Caco-2 (cell line): ENCODE data around the gene C15orf40. TPM values are rescaled to one million over a fixed set of nuclear protein-coding genes. Genes with fewer than 3 reads are reported as not detected.

Experiments
- BruUV-seq: library from RNA; stranded (reverse); fragments of 400-500 nt; replicated peaks from 2 replicates; lab custom pipeline; 2021; lab: Mats Ljungman, UMichigan
- CTCF ChIA-PET: fragments of 300-600 bp; sonication (Branson Sonifier 250); formaldehyde crosslinking; loops from one replicate; lab custom pipeline; 2022; ENCODE audit warnings: antibody characterized with exemption; lab: Charles Lee
- POLR2A ChIA-PET: fragments of 300-600 bp; sonication (Branson Sonifier 250); formaldehyde crosslinking; loops from one replicate; lab custom pipeline; 2022; ENCODE audit warnings: antibody characterized with exemption; lab: Charles Lee
- DNase-seq, 2 experiments: peaks; one replicate each; pipeline versions ENCODE4 v3.0.0 to v3.0.0-alpha.2; 2020 to 2022
- H3K27me3 ChIP-seq: replicated peaks from 2 replicates; pipeline ENCODE4 v1.6.0; 2011; ENCODE audit warnings: low read length; ENCODE audit not compliant: control insufficient read depth, insufficient read depth
- H3K36me3 ChIP-seq: 2 replicates; pipeline ENCODE4 v1.5.1; 2011; ENCODE audit warnings: low read length; ENCODE audit not compliant: control insufficient read depth, insufficient read depth
- H3K4me1 ChIP-seq: fragments of 250-450 bp; sonication (Bioruptor Pico); 2 replicates; pipeline ENCODE4 v1.5.1; 2020; ENCODE audit warnings: mild to moderate bottlenecking
- H3K4me3 ChIP-seq: 2 replicates; pipeline ENCODE4 v1.5.1; 2011; ENCODE audit warnings: low read depth, mild to moderate bottlenecking, control low read depth, low read length
- H3K9me3 ChIP-seq: fragments of 250-450 bp; sonication (Bioruptor Pico); 2 replicates; pipeline ENCODE4 v1.5.1; 2020; ENCODE audit warnings: mild to moderate bottlenecking, moderate library complexity
- H3K27ac Mint-ChIP-seq: one replicate; pipeline ENCODE4 v1.8.0; 2022; ENCODE audit warnings: mixed read lengths; ENCODE audit not compliant: unreplicated experiment
- H3K27me3 Mint-ChIP-seq: one replicate; pipeline ENCODE4 v1.8.0; 2022; ENCODE audit warnings: mixed read lengths; ENCODE audit not compliant: insufficient read depth, unreplicated experiment
- H3K36me3 Mint-ChIP-seq: one replicate; pipeline ENCODE4 v1.8.0; 2022; ENCODE audit warnings: mild to moderate bottlenecking, mixed read lengths; ENCODE audit not compliant: insufficient read depth, unreplicated experiment
- H3K4me1 Mint-ChIP-seq: one replicate; pipeline ENCODE4 v1.8.0; 2022; ENCODE audit warnings: low read depth, mixed read lengths; ENCODE audit not compliant: unreplicated experiment
- H3K4me3 Mint-ChIP-seq: one replicate; pipeline ENCODE4 v1.8.0; 2022; ENCODE audit warnings: mild to moderate bottlenecking, moderate library complexity, mixed read lengths; ENCODE audit not compliant: unreplicated experiment
- H3K9me3 Mint-ChIP-seq: one replicate; pipeline ENCODE4 v1.8.0; 2022; ENCODE audit warnings: mixed read lengths; ENCODE audit not compliant: unreplicated experiment
- intact Hi-C: fragments of 100-400 bp; cut with micrococcal nuclease; formaldehyde crosslinking; loops from one replicate; pipeline ENCODE4 v1.10.0; 2022; ENCODE audit not compliant: unreplicated experiment
- total RNA-seq: library from RNA; stranded (reverse); gene quantifications from 2 replicates; pipeline ENCODE4 v1.2.3, GENCODE V29; 2022
- TF ChIP-seq, protein P1 (sequence below), 2 experiments: fragments of 200-600 bp in 1 of 2; IDR thresholded peaks; 1 replicate in 1 of 2; 2 replicates in 1 of 2; pipeline versions ENCODE4 v1.5.1 to v1.8.0; 2011 to 2022; ENCODE audit warnings: antibody characterized with exemption in 1 of 2, control low read depth in 1 of 2, inconsistent platforms in 1 of 2, low read depth in 1 of 2, low read length in 1 of 2, mild to moderate bottlenecking in 1 of 2, moderate library complexity in 1 of 2; ENCODE audit not compliant: insufficient read depth in 1 of 2, severe bottlenecking in 1 of 2, unreplicated experiment in 1 of 2

Gene C15orf40
- total RNA-seq, 1 experiment from 2014 or later, result 27.2 TPM

DNA sequence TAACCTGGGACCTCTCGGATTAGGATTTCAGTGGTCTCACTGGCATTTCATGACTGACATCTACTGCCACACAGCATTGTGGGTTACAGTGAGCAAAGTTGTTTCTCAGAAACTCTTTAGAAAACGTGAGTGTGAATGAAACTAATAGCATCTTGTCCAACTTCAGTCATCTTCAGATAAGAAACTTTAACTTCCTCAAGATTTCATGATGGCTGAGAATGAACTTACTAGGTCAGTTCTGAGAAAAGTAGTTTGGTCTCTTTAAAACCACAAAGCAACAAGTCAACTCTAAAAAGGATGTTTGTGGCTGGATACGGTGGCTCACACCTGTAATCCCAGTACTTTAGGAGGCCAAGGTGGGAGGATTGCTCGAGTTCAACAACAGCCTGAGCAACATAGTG, 44.8 kb downstream of the C15orf40 start:
- BruUV-seq, result no TSS peak
- ChIA-PET POLR2A (no interaction called here), CTCF (no interaction called here)
- Mint-ChIP-seq H3K27me3 (no peaks in the 10 kb centered on the region), H3K4me1 (peaks cover 12% of the 10 kb centered on the region), H3K36me3 (no peaks in the 10 kb centered on the region), H3K9me3 (no peaks in the 10 kb centered on the region), H3K27ac (no peak overlapping the region), H3K4me3 (no peak overlapping the region)
- no peaks in the 10 kb centered on the region for H3K4me1 ChIP-seq
- TF ChIP-seq, protein P1, sequence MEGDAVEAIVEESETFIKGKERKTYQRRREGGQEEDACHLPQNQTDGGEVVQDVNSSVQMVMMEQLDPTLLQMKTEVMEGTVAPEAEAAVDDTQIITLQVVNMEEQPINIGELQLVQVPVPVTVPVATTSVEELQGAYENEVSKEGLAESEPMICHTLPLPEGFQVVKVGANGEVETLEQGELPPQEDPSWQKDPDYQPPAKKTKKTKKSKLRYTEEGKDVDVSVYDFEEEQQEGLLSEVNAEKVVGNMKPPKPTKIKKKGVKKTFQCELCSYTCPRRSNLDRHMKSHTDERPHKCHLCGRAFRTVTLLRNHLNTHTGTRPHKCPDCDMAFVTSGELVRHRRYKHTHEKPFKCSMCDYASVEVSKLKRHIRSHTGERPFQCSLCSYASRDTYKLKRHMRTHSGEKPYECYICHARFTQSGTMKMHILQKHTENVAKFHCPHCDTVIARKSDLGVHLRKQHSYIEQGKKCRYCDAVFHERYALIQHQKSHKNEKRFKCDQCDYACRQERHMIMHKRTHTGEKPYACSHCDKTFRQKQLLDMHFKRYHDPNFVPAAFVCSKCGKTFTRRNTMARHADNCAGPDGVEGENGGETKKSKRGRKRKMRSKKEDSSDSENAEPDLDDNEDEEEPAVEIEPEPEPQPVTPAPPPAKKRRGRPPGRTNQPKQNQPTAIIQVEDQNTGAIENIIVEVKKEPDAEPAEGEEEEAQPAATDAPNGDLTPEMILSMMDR (IDR thresholded peaks at IDR 0.05; ENCODE audit: insufficient read depth in 1 of 2, low read depth in 1 of 2, low read length in 1 of 2, severe bottlenecking in 1 of 2, unreplicated experiment in 1 of 2), result no peak
- DNase-seq, result no peak
- H3K27me3 ChIP-seq, result no peaks in the 10 kb centered on the region
- intact Hi-C loops, result no loop called here
- H3K4me3 ChIP-seq, result no peak overlapping the region
- H3K9me3 ChIP-seq, result no peaks in the 10 kb centered on the region
- no peaks in the 10 kb centered on the region for H3K36me3 ChIP-seq

DNA sequence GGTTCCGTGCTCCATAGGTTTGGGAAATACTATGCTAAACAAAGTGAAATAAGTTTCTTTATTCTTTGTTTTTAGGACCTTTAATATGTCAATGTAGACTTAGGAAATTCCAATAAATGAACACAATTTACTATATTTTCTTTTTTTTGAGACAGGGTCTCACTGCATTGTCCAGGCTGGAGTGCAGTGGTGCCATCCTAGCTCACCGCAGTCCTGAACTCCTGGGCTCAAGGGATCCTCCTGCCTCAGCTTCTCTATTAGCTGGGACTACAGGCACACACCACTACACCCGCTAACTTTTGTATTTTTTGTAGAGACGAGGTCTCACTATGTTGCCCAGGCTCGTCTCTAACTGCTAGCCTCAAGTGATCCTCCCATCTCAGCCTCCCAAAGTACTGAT, 46.5 kb downstream of the C15orf40 start:
- POLR2A ChIA-PET, result no interaction called here
- intact Hi-C loops, result no loop called here
- CTCF ChIA-PET, result no interaction called here

DNA sequence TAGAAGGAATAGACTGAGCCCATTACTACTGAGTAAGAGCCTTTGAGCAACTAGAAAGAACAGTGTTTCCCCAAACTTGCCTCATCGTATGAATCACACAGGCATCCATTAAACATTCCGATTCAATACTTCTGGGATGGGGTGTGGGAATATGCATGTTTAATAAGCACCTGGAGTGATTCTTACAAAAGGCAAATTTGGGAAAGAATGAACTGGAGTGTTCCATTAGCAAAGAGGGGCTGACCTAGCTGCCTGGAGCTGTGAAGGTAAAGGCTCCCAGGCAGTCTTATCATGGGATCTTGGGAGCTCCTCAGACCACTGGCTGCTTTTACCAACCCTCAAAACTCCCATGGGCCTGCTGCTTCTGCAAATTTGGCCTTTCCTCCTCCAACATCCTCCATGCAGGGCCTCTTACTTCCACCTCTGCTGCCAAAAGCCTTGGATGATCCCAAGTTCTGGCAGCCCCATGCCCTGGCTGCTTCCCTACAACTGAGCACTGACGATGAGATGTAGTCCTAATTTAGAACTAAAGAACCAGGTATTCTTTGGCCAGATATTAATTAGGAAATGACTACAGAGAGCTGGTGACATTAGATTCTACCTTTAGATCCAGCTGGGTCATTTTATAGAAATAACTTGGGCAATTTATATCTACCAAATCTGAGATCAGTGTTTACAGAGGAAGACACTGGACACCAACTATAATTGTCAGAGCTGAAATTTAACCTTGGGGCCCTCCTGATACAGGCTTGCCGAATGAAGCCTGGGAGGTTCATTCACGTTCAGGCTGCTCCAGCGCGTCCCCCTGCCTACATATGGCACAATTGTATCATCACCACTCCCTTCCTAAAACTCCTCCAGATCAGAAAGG, 47.7 kb downstream of the C15orf40 start:
- CTCF ChIA-PET, result no interaction called here
- POLR2A ChIA-PET, result interaction anchor here (0.6 kb wide), 1 partner anchor 45 kb away, joined by 3 read pairs; no protein-coding TSS in a partner anchor
- Histone ChIP-seq H3K4me1 (no peaks in the 10 kb centered on the region), H3K9me3 (no peaks in the 10 kb centered on the region), H3K36me3 (no peaks in the 10 kb centered on the region), H3K4me3 (no peak overlapping the region), H3K27me3 (no peaks in the 10 kb centered on the region)
- no peak for DNase-seq
- TF ChIP-seq, protein P1 (IDR thresholded peaks at IDR 0.05; ENCODE audit: insufficient read depth in 1 of 2, low read depth in 1 of 2, low read length in 1 of 2, severe bottlenecking in 1 of 2, unreplicated experiment in 1 of 2), result no peak
- Mint-ChIP-seq H3K27ac (no peak overlapping the region), H3K27me3 (no peaks in the 10 kb centered on the region), H3K36me3 (no peaks in the 10 kb centered on the region), H3K9me3 (no peaks in the 10 kb centered on the region), H3K4me1 (no peaks in the 10 kb centered on the region), H3K4me3 (no peak overlapping the region)
- intact Hi-C loops, result no loop called here
- BruUV-seq, result no TSS peak

More for the DNA sequence above, 46.5 kb downstream of the C15orf40 start:
- TF ChIP-seq, protein P1 (IDR thresholded peaks at IDR 0.05; ENCODE audit: insufficient read depth in 1 of 2, low read depth in 1 of 2, low read length in 1 of 2, severe bottlenecking in 1 of 2, unreplicated experiment in 1 of 2), result no peak
- no peaks in the 10 kb centered on the region for H3K27me3 Mint-ChIP-seq
- H3K4me3 ChIP-seq, result no peak overlapping the region
- no peaks in the 10 kb centered on the region for H3K27me3 ChIP-seq
- H3K9me3 Mint-ChIP-seq, result no peaks in the 10 kb centered on the region
- H3K36me3 ChIP-seq, result no peaks in the 10 kb centered on the region
- H3K36me3 Mint-ChIP-seq, result no peaks in the 10 kb centered on the region
- peaks cover 3% of the 10 kb centered on the region for H3K4me1 Mint-ChIP-seq
- H3K27ac Mint-ChIP-seq, result no peak overlapping the region
- no peak for DNase-seq
- H3K4me3 Mint-ChIP-seq, result no peak overlapping the region
- no TSS peak for BruUV-seq
- H3K9me3 ChIP-seq, result no peaks in the 10 kb centered on the region
- no peaks in the 10 kb centered on the region for H3K4me1 ChIP-seq
